ENCODE data around the gene OPA3. TPM values are rescaled to one million over a fixed set of nuclear protein-coding genes. Genes with fewer than 3 reads are reported as not detected.

The OPA3 gene
- total RNA-seq, 2 donors from 2014 or later: 15.8 to 33.5 TPM

- Histone ChIP-seq H3K36me3 (peaks cover 25% of the 10 kb centered on the region), H3K9me3 (no peaks in the 10 kb centered on the region), H3K27me3 (no peaks in the 10 kb centered on the region), H3K27ac (no peak overlapping the region), H3K4me3 (no peak overlapping the region), H3K4me1 (peaks cover 0 to 12% of the 10 kb centered on the region in 2 donors)
- no peak for TF ChIP-seq CTCF (IDR thresholded peaks at IDR 0.05)
- no peak for DNase-seq (ENCODE audit: low spot score)
Measured at GRCh38 chr19:45608948-45609347, 24.3 kb upstream of the OPA3 start.

- no peaks in the 10 kb centered on the region for H3K9me3 ChIP-seq
- H3K4me3 ChIP-seq: peak overlapping the region; percentile 15 to 42
- DNase-seq (ENCODE audit: low spot score): peak; percentile 72
- peaks cover 0 to 12% of the 10 kb centered on the region in 2 donors for H3K4me1 ChIP-seq
- H3K36me3 ChIP-seq: peaks cover 11% of the 10 kb centered on the region
- peak overlapping the region; percentile 25 to 54 for H3K27ac ChIP-seq
- H3K27me3 ChIP-seq: no peaks in the 10 kb centered on the region
- TF ChIP-seq CTCF (IDR thresholded peaks at IDR 0.05): peak; percentile 85 to 96
Measured at GRCh38 chr19:45607071-45608029, 22.7 kb upstream of the OPA3 start.

GRCh38 chr19:45601524-45602374 is 17.1 kb upstream of the OPA3 start, which contains the start of gene GPR4:
GPR4 (minus strand) TSS chr19:45602212; CDS start chr19:45591866, 10,346 bp downstream.
- peaks cover 6 to 19% of the 10 kb centered on the region in 2 donors for H3K27me3 ChIP-seq
- no peak for TF ChIP-seq CTCF (IDR thresholded peaks at IDR 0.05)

GRCh38 chr19:45601115-45601514 is 16.5 kb upstream of the OPA3 start:
- DNase-seq (ENCODE audit: low spot score): no peak
- Histone ChIP-seq H3K4me3 (peak overlapping the region; percentile 47 to 63), H3K4me1 (peaks cover 0 to 47% of the 10 kb centered on the region in 2 donors), H3K9me3 (no peaks in the 10 kb centered on the region), H3K36me3 (no peaks in the 10 kb centered on the region), H3K27me3 (peaks cover 6 to 19% of the 10 kb centered on the region in 2 donors), H3K27ac (peak overlapping the region; percentile 68 to 82)
- no peak for TF ChIP-seq CTCF (IDR thresholded peaks at IDR 0.05)

More at GRCh38 chr19:45601524-45602374, 17.1 kb upstream of the OPA3 start, which contains the start of gene GPR4:
- Histone ChIP-seq H3K9me3 (no peaks in the 10 kb centered on the region), H3K36me3 (no peaks in the 10 kb centered on the region), H3K4me3 (peak within 1 kb of the TSS; percentile 47 to 63), H3K4me1 (peaks cover 0 to 46% of the 10 kb centered on the region in 2 donors), H3K27ac (peak within 1 kb of the TSS; percentile 68 to 82)
- DNase-seq (ENCODE audit: low spot score): no peak

GRCh38 chr19:45600340-45600885 is 15.8 kb upstream of the OPA3 start:
- H3K27me3 ChIP-seq: peaks cover 6 to 19% of the 10 kb centered on the region in 2 donors
- H3K4me1 ChIP-seq: peaks cover 0 to 47% of the 10 kb centered on the region in 2 donors
- peak overlapping the region; percentile 47 to 63 for H3K4me3 ChIP-seq

More at GRCh38 chr19:45600340-45600885, 15.8 kb upstream of the OPA3 start:
- Histone ChIP-seq H3K27ac (peak overlapping the region; percentile 68 to 82), H3K9me3 (no peaks in the 10 kb centered on the region), H3K36me3 (no peaks in the 10 kb centered on the region)
- no peak for DNase-seq (ENCODE audit: low spot score)
- no peak for TF ChIP-seq CTCF (IDR thresholded peaks at IDR 0.05)
